GM18508 (cell line): Measurements from ENCODE around the gene SGSM1.

Source experiments
- ATAC-seq: cut with Tn5 transposase; IDR thresholded peaks from one replicate; pipeline ENCODE4 v1.9.1; 2021; ENCODE audit warnings: moderate number of reproducible peaks; ENCODE audit not compliant: insufficient read depth, unreplicated experiment

Gene SGSM1, protein sequence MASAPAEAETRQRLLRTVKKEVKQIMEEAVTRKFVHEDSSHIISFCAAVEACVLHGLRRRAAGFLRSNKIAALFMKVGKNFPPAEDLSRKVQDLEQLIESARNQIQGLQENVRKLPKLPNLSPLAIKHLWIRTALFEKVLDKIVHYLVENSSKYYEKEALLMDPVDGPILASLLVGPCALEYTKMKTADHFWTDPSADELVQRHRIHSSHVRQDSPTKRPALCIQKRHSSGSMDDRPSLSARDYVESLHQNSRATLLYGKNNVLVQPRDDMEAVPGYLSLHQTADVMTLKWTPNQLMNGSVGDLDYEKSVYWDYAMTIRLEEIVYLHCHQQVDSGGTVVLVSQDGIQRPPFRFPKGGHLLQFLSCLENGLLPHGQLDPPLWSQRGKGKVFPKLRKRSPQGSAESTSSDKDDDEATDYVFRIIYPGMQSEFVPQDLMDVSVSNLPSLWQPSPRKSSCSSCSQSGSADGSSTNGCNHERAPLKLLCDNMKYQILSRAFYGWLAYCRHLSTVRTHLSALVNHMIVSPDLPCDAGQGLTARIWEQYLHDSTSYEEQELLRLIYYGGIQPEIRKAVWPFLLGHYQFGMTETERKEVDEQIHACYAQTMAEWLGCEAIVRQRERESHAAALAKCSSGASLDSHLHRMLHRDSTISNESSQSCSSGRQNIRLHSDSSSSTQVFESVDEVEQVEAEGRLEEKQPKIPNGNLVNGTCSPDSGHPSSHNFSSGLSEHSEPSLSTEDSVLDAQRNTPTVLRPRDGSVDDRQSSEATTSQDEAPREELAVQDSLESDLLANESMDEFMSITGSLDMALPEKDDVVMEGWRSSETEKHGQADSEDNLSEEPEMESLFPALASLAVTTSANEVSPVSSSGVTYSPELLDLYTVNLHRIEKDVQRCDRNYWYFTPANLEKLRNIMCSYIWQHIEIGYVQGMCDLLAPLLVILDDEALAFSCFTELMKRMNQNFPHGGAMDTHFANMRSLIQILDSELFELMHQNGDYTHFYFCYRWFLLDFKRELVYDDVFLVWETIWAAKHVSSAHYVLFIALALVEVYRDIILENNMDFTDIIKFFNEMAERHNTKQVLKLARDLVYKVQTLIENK

DNA sequence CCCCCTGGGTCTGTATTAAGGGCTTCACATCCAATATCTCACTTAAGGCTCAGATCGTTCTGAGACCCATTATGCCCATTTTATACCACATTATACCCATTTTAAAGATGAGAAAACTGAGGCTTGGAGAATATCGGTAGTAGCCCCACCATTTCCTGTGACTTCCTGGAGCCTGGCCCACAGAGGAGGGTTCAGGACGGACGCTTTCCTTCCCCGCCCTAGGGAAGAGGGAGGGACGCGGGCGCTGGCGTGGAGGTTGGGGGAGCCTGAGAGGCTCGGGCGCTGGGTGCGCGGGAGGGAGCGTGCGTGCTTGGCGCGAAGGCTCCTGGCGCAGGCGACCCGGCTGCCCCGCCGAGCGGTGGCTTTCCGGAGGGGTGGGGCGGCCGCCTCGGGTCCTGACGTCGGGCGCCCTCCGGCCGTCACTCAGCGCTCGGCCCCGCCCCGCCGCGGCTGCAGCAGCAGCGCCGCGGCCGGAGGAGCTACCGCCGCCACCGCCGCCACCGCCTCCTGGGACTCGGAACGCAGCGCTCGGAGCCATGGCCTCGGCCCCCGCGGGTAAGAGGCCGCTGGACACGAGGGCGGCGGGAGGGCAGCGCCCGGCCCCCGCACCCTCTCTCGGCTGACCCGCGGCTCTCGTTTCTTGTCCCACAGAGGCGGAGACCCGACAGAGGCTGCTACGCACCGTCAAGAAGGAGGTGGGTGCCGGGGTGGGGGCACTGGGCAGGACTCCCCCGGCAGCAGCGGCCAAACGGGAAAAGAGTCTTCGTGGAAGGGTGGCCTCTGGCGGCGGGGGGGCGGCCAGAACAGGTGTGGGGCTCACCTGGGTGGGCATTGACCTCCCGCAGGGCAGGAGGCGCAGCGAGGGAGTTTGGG, at the start of gene SGSM1:
Gene SGSM1 (plus strand): TSS at position 422 of the 873 bp plus-strand sequence. CDS start 115 bp downstream, at position 537.
- ATAC-seq: no peak

DNA sequence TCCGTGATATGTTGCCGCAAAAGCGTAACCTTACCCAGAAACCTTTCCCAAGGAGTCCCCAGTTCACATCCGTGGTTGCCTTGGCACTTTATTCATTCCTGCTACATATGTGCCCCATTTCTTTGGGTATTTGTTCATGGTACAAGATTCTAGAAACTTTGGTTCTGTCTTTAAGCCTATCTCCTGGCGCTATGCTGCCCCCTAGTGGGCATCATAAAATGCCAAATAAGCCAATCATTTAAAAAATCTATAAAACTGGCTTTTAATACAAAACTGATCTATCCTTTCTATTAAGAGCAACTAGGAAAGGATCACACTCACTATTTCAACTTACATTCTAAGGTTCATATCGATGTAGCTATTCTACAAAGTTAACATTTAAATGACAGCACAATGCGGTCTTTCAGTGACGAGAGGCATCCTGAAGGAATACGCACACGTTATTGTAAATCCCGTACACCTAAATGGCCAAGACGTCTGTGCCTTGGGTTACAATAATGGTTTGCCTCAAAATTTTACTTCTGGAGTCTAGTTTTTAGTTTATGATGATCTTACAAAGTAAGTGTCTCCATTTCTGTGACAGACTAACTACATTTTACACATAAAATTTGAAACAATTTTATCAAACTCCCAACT, 47.7 kb upstream of the SGSM1 start:
- ATAC-seq: no peak

DNA sequence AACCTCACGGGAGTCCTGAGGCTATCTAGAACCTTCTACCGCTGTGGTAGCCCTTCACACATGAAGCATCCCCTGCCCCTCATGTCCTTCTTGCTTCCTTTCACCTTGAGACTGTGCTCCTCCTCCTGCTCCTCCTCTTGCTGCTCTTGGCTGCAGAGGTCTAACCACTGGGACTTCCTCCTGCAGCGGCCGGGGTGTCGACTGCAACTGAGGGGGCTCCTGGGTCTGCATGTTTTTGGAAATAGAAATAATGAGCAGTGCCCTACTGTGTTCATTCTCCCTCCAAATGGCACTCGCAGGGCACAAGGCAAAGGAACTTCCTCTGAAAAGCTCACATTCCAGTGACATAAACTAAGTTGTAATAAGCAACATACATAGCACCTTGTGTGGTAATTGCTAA, 46.2 kb upstream of the SGSM1 start:
- no peak for ATAC-seq

DNA sequence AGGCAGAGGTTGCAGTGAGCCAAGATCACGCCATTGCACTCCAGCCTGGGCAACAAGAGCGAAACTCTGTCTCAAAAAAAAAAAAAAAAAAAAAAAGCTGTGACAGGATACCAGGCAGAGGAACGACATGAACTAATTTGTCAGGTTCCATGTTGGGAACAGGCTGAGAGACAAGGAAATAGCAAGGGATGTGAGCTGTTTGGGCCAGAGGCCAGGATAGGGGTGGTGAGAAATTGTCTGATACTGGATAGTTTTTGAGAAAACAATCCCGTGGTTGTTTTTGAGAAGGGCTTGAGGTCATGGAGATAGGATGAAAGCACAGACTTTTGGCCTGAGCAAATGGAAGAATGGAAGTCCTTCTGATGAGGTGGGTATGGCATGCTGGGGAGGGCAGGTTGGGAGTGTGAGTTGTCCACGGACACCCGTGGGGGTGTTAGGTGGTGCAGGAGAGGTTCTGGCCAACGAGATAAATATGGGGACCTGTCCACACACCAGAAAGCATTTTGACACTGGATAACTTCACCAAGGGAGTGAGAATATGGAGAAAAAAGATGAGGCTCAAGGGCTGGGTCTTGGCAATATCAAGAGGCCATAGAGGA, 45.2 kb upstream of the SGSM1 start:
- no peak for ATAC-seq

DNA sequence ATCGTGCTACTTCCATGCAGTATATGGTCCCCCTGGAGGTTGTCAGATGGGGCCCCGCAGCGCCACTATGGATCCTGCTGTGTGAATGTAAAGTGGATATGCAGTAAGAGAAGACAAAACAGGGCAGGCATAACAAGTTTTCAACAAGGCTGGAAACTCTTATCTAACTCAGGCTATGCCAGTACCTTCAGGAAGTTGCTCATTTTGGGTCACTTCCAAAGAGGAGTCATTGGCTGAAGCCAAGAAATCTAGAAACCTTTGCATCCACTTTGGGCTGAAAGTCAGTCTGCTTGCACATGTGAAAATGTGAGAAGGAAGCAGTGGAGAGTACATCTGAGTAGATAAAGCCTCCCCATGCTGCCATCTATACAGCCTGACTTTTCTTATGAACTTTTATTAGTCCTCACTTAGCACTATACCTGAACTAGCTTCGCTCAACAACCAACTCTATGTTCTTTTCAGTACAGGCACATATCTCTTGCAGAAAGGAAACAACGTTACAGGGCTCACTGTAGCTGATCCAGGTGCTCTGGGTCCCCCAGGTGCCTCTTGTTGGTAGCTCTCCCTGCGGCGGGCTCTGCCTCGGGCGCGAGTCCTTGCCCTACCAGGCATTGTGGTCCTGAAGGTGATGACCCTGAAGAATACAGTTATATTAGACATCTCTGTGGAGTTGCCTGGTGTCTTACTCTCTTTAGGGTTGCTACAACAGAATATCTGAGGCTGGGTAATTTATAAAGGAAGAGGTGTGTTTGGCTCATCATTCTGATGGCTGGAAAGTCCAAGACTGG, 43.9 kb upstream of the SGSM1 start:
- ATAC-seq: no peak

DNA sequence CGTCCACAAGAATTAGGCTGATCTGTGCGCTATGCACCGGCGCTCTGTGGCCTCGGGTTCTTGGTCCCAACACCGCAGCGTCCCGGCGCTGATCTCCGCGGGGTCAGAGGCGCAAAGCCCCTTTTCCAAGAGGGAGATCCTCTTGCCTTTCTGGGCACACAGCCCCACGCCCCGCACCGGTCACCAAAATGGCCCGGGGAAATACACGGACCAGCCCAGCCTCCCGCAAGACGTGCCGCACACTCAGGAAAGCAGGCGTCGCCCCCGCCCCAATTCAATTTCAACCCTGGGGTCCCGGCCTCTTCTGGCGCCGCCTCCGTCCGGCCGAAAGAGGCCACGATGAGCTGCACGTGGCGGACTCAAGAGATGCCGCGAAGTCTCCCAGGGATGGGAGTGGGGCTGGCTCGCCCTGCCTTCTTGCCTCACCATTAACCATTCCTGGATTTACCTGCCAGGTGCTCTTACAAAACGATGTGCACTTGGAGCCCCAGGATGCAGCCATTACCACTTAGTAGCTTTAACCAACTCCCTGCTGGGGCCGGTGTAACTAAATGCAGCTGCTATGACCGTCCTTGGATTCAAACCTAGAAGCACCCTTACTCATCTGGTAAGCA, 42.0 kb upstream of the SGSM1 start:
- no peak for ATAC-seq

DNA sequence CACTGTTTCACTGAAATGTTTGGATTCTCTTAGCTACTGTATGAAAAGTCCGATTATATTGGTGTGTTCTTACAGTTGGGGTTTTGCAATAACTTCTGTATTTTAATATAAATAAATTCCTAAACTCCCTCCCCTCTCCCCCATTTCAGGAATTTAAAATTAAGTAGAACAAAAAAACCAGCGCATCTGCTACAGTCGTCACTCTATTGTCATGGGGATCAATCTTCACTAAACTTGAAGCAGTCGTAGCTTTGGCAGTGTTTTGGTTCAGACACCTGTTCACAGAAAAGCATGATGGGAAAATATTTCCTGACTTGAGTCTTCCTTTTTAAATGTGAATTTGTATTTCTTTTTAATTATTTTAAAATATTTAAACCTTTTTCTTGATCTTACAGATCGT, 40.8 kb upstream of the SGSM1 start:
- ATAC-seq: no peak

DNA sequence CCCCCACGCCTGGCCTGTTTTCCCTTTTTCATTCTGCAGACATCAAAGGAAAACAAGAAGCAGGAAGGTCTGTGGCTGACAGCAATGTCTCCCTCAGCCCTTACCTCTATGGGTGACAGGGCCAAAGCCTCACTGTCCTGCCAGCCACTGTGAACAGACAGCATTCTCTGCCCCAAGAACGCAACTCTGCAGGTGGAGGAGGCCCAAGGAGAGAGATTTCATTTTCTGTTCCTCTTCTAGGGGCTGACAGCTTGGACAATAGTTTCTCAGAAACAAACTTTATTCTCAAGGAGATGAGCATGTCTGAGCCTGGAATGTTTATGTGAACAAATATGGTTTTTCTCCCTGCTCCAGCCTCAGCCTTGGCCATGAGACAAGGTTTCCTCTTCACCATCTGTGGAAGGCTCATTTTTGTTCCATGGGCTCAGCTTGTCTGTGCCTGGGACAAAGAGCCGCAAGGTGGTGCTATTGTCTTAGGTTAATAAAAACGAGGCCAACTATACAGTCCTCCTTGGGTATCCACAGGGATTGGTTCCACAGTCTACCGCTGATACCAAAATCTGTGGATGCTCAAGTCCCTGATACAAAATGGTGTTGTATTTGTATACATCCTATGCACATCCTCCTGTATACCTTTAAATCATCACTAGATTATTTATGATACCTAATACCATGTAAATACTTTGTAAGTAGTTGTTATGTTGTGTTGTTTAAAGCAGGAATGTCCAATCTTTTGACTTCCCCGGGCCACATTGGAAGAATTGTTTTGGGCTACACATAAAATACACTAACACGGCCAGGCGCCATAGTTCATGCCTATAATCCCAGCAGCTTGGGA, 37.3 kb upstream of the SGSM1 start:
- ATAC-seq: no peak

DNA sequence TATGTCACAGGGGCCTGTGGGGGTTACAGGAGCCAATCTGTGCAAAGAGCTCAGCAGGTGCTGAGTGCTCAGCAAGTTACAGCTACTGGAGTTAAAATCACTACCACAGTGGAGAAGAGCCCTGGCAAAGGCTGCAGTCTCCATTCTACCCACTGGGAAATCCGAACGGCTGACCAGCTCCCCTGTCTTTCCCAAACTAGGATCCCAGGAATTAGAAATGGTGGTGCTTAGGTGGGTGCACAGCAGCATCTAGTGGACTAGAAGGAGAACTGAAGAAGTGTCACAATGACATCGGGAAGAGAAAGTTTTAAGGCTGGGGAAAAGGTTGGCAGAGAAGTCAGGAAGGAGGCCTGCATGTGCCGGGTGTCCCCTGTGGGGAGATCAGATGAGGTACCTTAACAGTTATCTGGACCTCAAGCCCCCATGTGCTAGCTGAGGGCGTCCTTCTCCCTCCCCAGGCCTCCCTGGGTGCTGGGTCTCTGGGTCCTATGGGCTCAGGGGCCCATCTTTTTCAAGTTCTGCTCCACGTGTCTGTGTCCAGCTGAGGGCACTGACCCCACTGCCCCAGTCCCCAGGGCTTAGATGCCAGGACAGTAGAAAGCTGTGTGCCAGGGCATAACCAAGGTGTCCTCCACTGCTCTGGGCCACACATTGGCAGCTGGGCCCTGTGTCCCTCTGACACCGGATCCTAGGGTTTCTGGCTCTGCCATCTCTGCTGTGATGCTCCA, 33.4 kb upstream of the SGSM1 start:
- no peak for ATAC-seq

DNA sequence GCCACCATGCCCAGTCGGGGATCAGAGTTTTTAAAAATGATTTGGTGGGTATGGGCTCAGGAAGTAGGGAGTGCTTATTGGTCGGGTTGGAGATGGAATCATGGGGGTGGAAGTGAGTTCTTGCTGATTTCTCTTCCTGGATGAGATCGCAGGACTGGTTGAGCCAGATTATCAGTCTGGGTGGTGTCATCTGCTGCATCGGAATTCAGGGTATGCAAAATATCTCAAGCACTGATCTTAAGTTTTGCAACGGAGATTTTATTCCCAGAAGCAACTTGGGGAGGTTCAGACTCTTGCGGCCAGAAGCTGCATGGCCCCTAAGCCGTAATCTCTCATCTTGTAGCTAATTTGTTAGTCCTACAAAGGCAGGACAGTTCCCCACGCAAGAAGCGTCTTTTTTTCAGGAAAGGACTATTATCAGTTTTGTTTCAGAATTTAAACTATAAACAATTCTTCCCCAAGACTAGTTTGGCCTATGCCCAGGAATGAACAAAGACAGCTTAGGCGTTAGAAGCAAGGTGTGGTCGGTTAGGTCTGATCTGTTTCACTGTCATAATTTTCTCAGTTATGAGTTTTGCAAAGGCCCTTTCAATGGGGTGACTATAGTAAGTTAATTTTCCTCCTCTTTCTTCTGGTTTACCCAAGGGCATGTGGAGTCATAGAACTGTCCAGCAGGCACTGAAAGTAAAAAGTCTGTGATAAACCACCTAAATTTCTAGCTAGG, 30.1 kb upstream of the SGSM1 start:
- ATAC-seq: no peak

DNA sequence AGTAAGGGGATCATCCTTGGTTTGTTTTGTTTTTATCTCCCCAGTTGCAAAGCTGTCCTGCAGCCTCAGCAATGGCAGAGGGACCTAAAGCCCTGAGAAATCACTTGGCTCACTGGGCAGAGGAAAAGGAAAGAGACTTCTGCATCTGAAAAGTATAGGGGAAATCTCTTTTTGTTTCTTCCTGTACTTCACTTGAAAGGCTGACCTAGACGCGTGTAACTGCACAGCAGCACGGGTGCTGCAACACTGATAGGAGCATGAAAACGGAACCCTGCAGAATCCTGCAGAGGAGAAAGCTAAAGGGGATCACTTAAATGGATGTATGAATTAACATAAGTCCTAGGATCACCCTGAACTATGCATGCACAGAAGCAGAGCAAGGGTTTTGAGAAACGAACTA, 29.5 kb upstream of the SGSM1 start:
- no peak for ATAC-seq

DNA sequence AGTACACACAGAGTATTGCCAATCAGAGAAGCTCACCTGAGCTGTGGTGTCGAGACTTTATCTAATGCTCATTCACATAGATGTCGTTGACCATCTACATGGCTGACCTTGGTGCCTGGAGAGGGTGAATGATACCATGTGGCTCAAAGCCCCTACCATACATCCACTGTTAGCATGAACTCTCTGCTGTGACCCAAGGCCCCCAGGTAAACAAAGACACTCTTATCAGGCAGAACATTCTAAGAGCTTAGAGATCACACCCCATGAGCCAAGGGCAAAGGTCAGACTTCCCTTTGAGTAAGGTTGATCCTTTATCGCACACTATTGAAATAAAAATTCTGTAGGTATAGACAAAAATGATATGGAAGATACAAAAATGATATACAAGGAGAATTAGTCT, 16.5 kb upstream of the SGSM1 start:
- ATAC-seq: no peak

DNA sequence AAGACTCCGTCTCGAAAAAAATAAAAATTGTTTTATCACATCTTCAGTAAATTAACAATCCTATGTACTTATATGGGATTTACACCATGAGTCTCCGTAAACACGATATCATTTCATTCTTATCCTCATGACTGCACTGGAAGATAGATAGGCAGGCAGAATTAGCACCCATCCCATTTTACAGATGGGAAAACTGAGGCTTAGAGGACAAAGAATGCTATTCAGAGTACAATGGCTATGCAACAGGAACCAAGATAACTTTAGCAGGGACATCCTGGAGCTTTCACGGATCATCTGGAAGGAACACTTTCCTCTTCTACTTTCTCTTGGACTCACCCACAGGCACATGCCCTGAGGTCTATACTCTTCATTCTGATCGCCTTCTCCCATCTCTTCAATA, 14.6 kb upstream of the SGSM1 start:
- no peak for ATAC-seq

DNA sequence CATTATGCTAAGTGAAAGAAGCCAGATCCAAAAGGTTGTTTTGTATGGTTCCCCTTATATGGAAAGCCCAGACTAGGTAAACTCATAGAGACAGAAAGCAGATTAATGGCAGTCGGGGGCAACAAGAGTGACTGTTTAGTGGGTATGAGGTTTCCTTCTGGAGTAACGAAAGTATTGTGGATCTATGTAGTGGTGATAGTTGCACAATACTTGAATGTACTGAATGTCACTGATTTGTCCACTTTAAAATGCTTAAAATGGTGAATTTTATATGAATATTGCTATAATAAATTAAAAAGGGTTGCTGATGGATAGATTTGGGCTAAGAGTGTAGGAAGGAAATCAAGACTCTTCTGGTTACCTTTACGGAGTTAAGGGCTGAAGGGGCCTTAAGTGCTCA, 10.0 kb upstream of the SGSM1 start:
- ATAC-seq: no peak

DNA sequence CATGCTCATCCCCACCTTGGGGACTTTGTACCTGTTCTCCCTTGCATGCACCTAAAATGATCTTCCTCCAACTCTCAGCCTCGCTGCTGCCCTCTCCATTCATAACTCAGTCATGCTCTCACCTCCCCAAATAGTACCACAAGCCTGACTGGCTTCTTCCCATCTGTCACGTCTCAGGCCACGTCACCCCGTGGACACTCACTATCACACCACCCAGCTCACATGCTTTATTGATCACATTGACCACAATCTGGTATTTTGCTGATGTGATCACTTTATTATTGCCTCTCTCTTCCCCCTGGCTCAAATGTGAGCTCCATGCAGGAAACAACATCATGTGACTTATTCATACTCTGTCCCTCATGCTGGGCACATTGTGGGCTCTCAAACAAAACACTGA, 9.2 kb upstream of the SGSM1 start:
- no peak for ATAC-seq

DNA sequence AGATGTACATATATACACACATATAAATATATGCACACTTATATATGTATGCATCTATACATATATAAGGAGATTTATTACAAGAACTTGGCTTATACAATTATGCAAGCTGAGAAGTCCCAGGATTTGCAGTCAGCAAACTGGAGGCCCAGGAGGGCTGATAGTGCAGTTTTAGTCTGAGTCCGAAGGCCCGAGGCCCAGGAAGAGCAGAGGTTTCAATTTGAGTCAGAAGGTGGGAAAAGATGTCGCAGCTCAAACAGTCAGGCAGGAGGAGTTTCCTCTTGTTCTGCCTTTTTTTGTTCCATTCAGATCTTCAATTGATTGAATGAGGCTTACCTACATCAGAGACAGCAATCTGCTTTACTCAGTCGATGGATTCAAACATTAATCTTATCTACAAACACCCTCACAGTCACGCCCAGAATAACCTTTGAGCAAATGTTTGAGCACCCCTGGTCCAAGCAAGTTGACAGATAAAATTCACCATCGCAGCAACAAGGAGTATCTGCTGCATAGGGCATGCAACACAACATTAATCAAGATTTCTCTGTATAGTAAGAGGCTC, 4.0 kb upstream of the SGSM1 start:
- no peak for ATAC-seq
